DMS53 treated with DMSO at 0.1 percent for 48 hours (cell line): ENCODE measurements around the gene NMT1.
"Not testable (repeated sequence)": the region's sequence is repeated elsewhere in the genome, so short reads cannot be mapped to it uniquely, and the experiment has no call there.

Experiments
- DNase-seq: peaks from one replicate; lab custom pipeline; 2025; ENCODE audit not compliant: unreplicated experiment; lab: John Stamatoyannopoulos, UW

NMT1 gene

GRCh38 chr17:45036691-45037090, 24.4 kb upstream of the NMT1 start:
- DNase-seq = no peak

DNA sequence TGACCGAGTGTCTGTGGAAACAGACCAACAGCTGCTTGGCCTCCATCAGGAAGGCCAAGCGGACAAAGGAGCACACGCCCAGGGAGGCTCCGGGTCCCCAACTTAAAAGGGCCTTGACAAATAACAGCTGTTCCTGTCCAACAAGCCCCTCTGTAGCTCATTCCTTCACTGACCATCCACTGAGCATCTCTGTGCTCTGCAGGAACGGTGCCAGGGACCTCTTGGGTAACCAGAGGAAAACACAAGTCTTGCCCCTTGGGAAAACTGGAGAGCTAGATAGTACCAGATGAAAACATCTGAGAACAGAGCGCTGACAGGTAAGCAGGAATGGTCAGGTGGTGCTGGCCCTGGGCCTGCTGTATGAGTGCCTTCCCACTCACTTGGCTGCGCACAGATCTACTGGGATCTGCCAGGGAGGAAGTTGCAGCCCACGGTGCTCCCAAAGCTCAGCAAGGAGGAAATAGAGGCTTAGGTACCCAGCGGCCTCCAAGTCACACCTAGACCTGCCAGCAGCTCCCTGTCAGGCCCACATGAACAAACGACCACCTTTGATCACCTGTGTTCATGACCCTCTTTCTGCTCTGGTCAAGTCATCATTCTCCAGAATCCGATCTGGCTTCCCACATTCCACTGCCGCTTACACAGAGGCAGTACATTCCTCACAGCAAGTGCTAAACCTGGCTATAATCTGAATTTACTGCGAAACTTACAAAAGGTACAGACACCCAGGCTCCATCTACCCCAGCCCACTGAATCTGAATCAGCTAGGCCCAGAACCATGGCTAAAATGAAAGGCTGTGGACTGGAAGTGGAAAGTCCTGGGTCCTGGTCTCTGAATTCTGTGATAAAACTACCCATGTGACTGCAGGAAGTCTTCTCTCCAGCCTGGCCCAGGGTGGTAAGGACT, 22.1 kb upstream of the NMT1 start:
- no peak for DNase-seq

- DNase-seq = no peak
Measured at GRCh38 chr17:45040459-45040858, 20.7 kb upstream of the NMT1 start.

- DNase-seq = no peak
Measured at GRCh38 chr17:45042346-45043120, 18.6 kb upstream of the NMT1 start.

GRCh38 chr17:45043813-45044540, 17.1 kb upstream of the NMT1 start:
- DNase-seq = no peak

DNA sequence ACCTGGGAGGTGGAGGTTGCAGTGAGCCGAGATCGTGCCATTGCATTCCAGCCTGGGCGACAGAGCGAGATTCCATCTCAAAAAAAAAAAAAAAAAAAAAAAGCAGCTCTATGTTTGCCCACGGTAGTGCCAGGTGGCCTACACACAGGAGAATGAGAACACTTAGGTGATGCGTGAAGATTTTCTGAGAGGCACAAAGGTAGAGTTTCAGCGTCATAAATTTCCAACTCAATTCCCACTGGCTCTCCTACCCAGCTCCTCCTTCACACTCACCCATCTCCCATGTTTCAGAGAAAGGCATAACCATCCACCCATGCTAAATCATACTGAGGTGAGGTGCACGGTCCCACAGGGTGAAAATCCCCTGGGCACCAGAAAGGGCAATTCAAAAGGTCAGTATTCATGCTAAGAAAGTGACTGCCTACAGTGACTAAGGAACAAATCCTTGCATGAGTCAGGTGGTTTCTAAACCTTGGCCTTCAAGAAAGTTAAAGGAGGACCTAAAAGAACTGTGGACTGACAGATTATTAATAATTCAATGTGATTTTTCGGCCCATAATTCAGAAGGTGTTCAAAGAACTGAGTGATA, 14.5 kb upstream of the NMT1 start:
- DNase-seq = no peak

DNA sequence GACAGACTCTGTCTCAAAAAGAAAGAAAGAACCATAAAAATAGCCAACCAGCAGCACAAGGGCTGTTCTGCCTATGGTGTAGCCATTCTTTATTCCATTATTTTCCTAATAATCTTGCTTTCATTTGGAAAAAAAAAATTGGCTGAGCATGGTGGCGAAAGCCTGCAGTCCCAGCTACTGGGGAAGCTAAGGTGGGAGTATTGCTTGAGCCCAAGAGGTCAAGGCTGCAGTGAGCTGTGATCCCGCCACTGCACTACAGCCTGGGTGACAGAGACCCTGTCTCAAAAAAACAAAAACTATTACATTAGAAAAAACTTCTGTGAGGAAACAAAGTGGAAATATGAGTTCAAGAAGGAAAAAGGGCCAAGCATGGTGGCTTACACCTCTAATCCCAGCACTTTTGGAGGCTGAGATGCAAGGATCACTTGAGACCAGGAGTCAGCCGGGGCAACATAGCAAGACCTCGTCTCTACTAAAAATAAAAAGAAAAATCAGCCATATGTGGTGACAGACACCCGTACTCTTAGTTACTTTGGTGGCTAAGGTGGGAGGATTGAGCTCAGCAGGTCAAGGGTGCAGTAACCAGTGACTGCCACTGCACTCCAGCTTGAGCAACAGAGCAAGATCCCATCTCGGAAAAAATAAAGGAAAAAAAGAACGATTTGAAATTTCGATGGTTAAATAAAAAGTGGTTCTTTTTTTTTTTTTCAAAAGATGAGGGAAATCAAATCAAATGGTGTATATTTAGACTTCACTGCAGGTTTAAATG, 12.1 kb upstream of the NMT1 start:
- no peak for DNase-seq

DNA sequence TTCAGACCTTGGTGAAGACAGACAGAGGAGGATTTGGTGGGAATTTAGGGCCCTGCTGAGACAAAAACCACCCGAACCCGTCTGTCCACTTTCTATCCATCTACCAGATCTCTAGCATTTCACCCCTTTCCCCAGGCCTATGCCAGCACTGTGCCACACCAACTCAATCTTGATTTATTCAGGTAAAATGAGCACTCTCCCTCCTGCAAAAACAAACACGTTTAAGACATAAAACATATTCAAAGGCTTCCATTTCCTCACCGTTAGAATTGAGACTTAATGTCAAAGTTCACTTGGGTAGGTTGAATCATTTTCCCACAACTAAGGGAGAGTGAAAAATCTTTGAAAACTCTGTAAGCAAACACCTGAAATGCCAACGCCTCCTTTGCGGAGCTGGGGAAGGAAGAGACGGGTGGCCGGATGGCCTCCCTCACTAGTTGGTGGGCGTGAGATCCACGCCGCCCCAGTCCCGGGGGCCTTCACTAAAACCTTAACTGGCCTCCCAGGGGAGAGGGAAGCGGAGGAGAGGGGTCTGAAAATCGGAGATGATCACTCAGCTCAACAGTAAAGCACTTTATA, 10.5 kb upstream of the NMT1 start:
- DNase-seq = peak; percentile 29

DNA sequence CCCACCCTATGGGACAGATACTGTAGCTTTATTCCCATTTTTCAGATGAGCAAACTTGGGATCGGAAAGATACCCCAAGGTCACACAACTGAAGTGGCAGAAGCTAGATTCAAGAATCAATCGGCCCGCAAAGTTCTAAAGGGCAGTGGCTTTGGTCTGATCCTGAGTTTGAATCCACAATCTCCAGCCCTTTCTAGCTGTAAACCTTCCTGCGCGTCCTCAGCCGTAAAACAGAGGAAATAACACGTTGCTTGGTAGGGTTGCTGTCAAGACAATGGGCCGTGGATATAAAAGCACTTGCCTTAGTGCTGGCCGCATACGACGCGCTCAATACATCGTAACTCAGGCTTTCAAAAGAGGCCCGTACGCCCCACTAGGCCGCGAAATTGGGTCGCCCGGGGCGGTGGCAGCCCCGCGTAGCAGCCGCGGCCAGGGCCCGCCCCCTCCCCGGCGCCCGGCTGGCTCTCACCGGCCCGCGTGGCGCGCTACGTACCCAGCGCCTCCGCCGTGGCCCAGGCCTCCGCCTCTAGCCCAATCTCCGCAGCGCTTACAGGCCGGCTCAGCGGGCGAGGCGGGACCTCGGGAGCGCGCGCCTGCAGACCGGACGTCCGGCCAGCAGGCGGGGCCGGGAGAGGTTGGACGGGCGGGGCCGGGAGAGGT, 9.9 kb upstream of the NMT1 start, which contains the start of gene DCAKD:
TSS of gene DCAKD (minus strand) at position 573 of the 660 bp plus-strand sequence. CDS start 16,747 bp downstream, outside the sequence.
- DNase-seq = peak; percentile 97

GRCh38 chr17:45051720-45052051, 9.4 kb upstream of the NMT1 start:
- DNase-seq = not testable (repeated sequence)

- DNase-seq = peak; percentile 74
Measured at GRCh38 chr17:45052052-45052772, 8.9 kb upstream of the NMT1 start.

- DNase-seq = no peak
Measured at GRCh38 chr17:45060382-45060796, 728 bp upstream of the NMT1 start.

GRCh38 chr17:45061606-45062205, 589 bp downstream of the NMT1 start:
- DNase-seq = no peak

- no peak for DNase-seq
Measured at GRCh38 chr17:45063198-45063597, 2.1 kb downstream of the NMT1 start.

- no peak for DNase-seq
Measured at GRCh38 chr17:45067637-45068036, 6.5 kb downstream of the NMT1 start.

DNA sequence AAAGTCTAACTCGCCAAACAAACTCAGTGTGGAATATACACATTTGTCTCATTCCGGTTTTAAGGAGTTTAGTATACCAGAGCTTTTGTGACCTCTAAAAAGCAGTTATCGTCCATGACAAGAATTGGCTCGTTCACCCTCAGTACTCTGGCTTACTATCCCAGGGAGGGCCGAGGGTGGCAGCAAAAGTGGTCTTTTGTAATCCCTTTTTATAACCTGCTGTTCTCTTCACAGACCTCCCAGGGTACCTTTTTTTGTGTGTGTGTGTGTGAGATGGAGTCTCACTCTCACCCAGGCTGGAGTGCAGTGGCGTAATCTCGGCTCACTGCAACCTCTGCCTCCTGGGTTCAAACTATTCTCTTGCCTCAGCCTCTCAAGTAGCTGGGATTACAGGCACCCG, 8.9 kb downstream of the NMT1 start:
- DNase-seq = no peak

GRCh38 chr17:45070809-45071208, 9.7 kb downstream of the NMT1 start:
- DNase-seq = no peak

DNA sequence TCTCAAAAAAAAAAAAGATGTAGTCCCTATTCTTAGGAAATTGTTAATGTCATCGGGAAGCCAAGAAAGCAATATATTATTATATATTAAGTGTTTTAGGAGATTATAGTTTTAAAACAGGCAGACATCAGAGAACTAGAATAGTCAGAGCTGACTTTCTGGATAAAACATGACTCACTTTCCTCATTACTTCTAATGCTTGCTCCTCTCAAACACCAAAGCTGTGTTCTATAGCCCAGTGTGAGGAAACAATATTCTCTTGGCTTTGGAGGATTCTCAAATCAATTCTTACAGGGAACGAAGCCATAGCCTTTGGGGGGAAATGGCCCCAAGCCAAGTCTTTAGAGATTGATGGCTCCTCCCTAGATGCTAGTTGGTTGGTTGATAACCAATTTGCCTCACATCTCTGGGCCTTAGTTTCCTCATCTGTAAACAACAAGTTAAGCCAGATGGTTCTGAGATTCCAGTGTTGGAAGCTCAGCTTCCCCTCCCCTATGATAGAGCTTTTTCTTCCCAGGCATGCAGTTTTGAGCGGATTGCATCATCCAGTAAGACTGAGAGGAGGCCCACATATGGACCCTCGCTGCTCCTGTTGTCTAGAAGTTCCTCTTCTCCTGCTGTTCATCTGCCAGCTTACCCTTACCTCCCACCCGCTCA, 12.4 kb downstream of the NMT1 start:
- no peak for DNase-seq
